ENCODE measurements around the gene KCNG2. TPM values are rescaled to one million over a fixed set of nuclear protein-coding genes. Genes with fewer than 3 reads are reported as not detected.

The KCNG2 gene
- total and polyA plus RNA-seq, 2 experiments from 2014 or later, result 0.13 to 0.52 TPM

DNA sequence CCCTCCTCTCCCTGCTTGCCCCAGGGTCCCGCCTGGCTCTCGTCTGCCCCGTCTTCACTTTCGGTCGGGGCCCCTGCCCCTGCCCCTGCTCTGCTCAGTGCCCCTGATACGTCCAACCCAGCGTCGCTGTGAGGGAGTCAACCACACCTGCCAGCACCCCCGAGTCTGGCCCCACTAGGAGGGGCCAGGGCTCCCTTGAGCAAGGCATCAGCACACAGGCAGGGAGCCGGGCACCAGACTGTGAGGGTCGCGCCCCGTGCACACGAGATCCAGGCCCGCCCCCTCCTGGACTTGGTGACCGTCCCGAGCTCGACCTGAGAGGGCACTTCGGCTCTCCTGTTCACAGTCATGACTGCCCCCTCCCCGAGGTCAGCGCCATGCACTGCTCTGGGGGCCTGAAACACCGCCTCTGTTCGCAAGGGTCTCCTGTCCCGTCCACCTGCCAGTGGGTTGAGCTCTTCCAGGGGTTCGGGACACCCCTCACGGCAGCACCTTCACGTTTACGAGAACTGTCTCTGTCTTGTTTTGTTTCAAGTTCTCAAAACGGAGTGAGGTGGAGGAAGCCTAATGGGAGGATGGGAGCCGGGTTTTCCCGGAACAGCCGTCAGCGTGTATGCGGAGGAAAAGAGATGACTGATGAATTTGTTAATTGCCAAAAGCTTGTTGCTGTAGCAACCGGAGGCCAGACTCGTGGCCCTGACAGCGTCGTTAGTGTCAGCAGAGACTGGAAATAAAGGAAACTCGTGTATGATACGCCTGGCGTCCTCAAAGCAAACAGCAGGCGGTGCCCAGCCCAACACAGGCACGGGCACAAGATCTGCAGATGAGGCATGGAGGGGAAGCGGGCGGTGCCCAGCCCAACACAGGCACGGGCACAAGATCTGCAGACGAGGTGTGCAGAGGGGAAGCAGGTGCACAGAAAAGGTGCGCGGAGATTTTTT, 48.2 kb upstream of the KCNG2 start (continued):
- TF ChIP-seq, protein P1, sequence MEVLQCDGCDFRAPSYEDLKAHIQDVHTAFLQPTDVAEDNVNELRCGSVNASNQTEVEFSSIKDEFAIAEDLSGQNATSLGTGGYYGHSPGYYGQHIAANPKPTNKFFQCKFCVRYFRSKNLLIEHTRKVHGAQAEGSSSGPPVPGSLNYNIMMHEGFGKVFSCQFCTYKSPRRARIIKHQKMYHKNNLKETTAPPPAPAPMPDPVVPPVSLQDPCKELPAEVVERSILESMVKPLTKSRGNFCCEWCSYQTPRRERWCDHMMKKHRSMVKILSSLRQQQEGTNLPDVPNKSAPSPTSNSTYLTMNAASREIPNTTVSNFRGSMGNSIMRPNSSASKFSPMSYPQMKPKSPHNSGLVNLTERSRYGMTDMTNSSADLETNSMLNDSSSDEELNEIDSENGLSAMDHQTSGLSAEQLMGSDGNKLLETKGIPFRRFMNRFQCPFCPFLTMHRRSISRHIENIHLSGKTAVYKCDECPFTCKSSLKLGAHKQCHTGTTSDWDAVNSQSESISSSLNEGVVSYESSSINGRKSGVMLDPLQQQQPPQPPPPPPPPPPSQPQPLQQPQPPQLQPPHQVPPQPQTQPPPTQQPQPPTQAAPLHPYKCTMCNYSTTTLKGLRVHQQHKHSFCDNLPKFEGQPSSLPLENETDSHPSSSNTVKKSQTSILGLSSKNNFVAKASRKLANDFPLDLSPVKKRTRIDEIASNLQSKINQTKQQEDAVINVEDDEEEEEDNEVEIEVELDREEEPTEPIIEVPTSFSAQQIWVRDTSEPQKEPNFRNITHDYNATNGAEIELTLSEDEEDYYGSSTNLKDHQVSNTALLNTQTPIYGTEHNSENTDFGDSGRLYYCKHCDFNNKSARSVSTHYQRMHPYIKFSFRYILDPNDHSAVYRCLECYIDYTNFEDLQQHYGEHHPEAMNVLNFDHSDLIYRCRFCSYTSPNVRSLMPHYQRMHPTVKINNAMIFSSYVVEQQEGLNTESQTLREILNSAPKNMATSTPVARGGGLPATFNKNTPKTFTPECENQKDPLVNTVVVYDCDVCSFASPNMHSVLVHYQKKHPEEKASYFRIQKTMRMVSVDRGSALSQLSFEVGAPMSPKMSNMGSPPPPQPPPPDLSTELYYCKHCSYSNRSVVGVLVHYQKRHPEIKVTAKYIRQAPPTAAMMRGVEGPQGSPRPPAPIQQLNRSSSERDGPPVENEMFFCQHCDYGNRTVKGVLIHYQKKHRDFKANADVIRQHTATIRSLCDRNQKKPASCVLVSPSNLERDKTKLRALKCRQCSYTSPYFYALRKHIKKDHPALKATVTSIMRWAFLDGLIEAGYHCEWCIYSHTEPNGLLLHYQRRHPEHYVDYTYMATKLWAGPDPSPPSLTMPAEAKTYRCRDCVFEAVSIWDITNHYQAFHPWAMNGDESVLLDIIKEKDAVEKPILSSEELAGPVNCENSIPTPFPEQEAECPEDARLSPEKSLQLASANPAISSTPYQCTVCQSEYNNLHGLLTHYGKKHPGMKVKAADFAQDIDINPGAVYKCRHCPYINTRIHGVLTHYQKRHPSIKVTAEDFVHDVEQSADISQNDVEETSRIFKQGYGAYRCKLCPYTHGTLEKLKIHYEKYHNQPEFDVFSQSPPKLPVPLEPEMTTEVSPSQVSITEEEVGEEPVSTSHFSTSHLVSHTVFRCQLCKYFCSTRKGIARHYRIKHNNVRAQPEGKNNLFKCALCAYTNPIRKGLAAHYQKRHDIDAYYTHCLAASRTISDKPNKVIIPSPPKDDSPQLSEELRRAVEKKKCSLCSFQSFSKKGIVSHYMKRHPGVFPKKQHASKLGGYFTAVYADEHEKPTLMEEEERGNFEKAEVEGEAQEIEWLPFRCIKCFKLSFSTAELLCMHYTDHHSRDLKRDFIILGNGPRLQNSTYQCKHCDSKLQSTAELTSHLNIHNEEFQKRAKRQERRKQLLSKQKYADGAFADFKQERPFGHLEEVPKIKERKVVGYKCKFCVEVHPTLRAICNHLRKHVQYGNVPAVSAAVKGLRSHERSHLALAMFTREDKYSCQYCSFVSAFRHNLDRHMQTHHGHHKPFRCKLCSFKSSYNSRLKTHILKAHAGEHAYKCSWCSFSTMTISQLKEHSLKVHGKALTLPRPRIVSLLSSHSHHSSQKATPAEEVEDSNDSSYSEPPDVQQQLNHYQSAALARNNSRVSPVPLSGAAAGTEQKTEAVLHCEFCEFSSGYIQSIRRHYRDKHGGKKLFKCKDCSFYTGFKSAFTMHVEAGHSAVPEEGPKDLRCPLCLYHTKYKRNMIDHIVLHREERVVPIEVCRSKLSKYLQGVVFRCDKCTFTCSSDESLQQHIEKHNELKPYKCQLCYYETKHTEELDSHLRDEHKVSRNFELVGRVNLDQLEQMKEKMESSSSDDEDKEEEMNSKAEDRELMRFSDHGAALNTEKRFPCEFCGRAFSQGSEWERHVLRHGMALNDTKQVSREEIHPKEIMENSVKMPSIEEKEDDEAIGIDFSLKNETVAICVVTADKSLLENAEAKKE (CRISPR knock-in tag; IDR thresholded peaks at IDR 0.05), result no peak
- TF ChIP-seq, protein P2, sequence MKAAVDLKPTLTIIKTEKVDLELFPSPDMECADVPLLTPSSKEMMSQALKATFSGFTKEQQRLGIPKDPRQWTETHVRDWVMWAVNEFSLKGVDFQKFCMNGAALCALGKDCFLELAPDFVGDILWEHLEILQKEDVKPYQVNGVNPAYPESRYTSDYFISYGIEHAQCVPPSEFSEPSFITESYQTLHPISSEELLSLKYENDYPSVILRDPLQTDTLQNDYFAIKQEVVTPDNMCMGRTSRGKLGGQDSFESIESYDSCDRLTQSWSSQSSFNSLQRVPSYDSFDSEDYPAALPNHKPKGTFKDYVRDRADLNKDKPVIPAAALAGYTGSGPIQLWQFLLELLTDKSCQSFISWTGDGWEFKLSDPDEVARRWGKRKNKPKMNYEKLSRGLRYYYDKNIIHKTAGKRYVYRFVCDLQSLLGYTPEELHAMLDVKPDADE (IDR thresholded peaks at IDR 0.05), result no peak
- TF ChIP-seq, protein P3, sequence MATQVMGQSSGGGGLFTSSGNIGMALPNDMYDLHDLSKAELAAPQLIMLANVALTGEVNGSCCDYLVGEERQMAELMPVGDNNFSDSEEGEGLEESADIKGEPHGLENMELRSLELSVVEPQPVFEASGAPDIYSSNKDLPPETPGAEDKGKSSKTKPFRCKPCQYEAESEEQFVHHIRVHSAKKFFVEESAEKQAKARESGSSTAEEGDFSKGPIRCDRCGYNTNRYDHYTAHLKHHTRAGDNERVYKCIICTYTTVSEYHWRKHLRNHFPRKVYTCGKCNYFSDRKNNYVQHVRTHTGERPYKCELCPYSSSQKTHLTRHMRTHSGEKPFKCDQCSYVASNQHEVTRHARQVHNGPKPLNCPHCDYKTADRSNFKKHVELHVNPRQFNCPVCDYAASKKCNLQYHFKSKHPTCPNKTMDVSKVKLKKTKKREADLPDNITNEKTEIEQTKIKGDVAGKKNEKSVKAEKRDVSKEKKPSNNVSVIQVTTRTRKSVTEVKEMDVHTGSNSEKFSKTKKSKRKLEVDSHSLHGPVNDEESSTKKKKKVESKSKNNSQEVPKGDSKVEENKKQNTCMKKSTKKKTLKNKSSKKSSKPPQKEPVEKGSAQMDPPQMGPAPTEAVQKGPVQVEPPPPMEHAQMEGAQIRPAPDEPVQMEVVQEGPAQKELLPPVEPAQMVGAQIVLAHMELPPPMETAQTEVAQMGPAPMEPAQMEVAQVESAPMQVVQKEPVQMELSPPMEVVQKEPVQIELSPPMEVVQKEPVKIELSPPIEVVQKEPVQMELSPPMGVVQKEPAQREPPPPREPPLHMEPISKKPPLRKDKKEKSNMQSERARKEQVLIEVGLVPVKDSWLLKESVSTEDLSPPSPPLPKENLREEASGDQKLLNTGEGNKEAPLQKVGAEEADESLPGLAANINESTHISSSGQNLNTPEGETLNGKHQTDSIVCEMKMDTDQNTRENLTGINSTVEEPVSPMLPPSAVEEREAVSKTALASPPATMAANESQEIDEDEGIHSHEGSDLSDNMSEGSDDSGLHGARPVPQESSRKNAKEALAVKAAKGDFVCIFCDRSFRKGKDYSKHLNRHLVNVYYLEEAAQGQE (IDR thresholded peaks at IDR 0.05; ENCODE audit: unreplicated experiment), result no peak

Data from GM23338 (cell line).